HG02623 (cell line): Measurements from ENCODE around the gene SMC6.

Experiments
- ATAC-seq: cut with Tn5 transposase; IDR thresholded peaks from one replicate; pipeline ENCODE4 v1.9.1; 2021; ENCODE audit warnings: moderate library complexity; ENCODE audit not compliant: unreplicated experiment

SMC6 gene

GRCh38 chr2:17652681-17653394 lies 100.8 kb downstream of the SMC6 start:
- ATAC-seq: no peak

GRCh38 chr2:17649026-17649425 lies 104.6 kb downstream of the SMC6 start:
- ATAC-seq: no peak

GRCh38 chr2:17648581-17648980 lies 105.0 kb downstream of the SMC6 start:
- no peak for ATAC-seq

GRCh38 chr2:17646838-17647701 lies 106.5 kb downstream of the SMC6 start:
- no peak for ATAC-seq

GRCh38 chr2:17646081-17646554 lies 107.5 kb downstream of the SMC6 start:
- peak; percentile 83 for ATAC-seq

GRCh38 chr2:17644997-17645720 lies 108.5 kb downstream of the SMC6 start:
- ATAC-seq: no peak

GRCh38 chr2:17643031-17643615 lies 110.5 kb downstream of the SMC6 start:
- no peak for ATAC-seq

GRCh38 chr2:17640406-17640805 lies 113.2 kb downstream of the SMC6 start:
- ATAC-seq: no peak

- ATAC-seq: no peak
Measured at GRCh38 chr2:17638196-17638743, 115.3 kb downstream of the SMC6 start.

GRCh38 chr2:17637131-17637906 lies 116.3 kb downstream of the SMC6 start:
- no peak for ATAC-seq

- ATAC-seq: no peak
Measured at GRCh38 chr2:17636257-17636656, 117.4 kb downstream of the SMC6 start.

- ATAC-seq: no peak
Measured at GRCh38 chr2:17634997-17635396, 118.6 kb downstream of the SMC6 start.

- no peak for ATAC-seq
Measured at GRCh38 chr2:17630089-17630488, 123.5 kb downstream of the SMC6 start.

GRCh38 chr2:17628349-17629261 lies 125.0 kb downstream of the SMC6 start:
- peak; percentile 43 for ATAC-seq

- no peak for ATAC-seq
Measured at GRCh38 chr2:17627434-17627833, 126.2 kb downstream of the SMC6 start.

- ATAC-seq: no peak
Measured at GRCh38 chr2:17626986-17627385, 126.6 kb downstream of the SMC6 start.

- ATAC-seq: no peak
Measured at GRCh38 chr2:17625446-17625845, 128.2 kb downstream of the SMC6 start.

GRCh38 chr2:17621781-17622180 lies 131.8 kb downstream of the SMC6 start:
- no peak for ATAC-seq

GRCh38 chr2:17620841-17621240 lies 132.8 kb downstream of the SMC6 start:
- no peak for ATAC-seq
